Measurements from ENCODE around the gene CSKMT.
"Not testable (repeated sequence)": the region's sequence is repeated elsewhere in the genome, so short reads cannot be mapped to it uniquely, and the experiment has no call there.

Gene CSKMT

DNA sequence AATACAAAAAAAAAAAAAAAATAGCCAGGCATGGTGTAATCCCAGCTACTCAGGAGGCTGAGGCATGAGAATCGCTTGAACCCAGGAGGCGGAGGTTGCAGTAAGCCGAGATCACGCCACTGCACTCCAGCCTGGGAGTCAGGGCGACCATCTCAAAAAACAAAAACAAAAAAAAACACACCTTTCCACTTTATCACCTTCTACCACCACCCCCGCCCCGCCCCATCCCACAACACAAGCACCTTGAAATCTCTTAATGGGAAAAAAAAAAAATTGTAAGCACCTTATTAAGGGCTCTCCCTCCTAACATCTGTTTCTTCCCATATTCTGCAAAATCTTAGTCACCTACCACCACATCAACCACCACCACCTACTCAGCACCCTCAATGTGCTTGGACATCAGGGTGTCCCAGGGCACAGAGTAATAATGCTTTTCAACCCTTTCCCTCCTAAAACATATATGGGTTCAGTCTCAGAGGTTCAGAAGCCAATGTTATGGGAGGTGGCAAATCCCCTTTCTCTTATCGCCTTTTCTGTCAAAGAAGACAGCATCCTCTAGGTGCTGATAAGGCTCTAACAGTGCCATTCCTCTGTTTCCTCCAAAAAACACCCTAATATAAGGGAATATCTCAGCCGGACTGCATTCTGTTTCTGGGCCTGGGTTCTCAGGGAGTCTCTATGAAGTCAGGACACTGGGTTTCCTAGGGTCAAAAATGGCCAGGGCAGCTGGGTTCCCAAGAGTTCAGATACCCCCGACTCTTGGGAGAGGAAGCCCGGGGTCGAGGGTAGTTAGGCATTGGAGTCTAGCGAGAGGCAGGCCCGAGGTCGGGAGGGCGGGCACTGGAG lies 12.7 kb upstream of the CSKMT start:
- no peak for DNase-seq
- in situ Hi-C loops (cut with HindIII; ENCODE audit: low pct_ligation_motif_present, low pct_unique_long_range_greater_than_20kb, low sequenced_read_pairs): no loop called here

DNA sequence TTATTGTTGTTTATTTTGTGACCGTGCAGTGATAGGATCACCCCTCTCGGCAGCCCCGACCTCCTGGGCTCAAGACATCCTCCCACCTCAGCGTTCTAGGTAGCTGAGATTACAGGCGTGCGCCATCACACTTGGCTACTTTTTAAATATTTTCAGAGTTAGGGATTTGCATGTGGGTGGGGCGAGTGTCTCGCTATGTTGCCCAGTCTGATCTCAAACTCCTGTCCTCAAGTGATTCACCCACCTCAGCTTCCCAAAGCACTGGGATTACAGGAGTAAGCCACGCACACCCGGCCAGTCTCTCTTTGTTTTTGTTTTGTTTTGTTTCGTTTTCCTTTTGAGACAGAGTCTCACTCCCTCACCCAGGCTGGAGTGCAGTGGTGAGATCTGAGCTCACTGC lies 10.8 kb upstream of the CSKMT start:
- DNase-seq: no peak
- in situ Hi-C loops (cut with HindIII; ENCODE audit: low pct_ligation_motif_present, low pct_unique_long_range_greater_than_20kb, low sequenced_read_pairs): no loop called here

GRCh38 chr11:62656796-62657429 lies 8.2 kb upstream of the CSKMT start:
- in situ Hi-C loops (cut with HindIII; ENCODE audit: low pct_ligation_motif_present, low pct_unique_long_range_greater_than_20kb, low sequenced_read_pairs): no loop called here
- no peak for DNase-seq

DNA sequence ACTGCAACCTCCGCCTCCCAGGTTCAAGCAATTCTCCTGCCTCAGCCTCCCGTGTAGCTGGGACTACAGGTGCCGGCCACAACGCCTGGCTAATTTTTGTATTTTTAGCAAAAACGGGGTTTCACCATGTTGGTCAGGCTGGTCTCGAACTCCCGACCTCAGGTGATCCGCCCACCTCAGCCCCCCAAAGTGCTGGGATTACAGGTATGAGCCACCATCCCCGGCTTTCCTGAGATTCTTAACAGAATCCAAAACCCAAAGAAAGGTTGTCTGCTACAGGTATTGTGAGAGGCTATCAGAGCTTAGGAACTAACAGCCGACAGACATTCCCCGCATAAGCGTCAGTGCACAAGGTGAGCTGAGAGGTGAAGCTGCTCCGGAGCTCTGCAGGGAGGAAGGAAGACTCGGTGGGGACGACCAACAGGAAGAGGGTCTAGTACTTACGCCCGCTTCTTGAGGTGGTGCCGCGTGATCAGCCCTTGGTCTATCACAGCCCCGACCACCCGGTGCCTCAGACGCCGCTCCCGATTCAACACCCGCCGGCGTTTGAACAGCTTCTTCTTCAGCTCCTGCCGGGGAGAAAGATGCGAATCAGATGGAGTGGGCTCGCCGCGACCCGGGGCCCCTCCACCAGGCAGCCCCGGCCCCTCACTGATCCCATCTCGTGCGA lies 572 bp upstream of the CSKMT start:
- peak; percentile 49 for DNase-seq
- in situ Hi-C loops (cut with HindIII; ENCODE audit: low pct_ligation_motif_present, low pct_unique_long_range_greater_than_20kb, low sequenced_read_pairs): no loop called here

GRCh38 chr11:62665599-62666258 lies 617 bp downstream of the CSKMT start:
- peak; percentile 47 for DNase-seq

DNA sequence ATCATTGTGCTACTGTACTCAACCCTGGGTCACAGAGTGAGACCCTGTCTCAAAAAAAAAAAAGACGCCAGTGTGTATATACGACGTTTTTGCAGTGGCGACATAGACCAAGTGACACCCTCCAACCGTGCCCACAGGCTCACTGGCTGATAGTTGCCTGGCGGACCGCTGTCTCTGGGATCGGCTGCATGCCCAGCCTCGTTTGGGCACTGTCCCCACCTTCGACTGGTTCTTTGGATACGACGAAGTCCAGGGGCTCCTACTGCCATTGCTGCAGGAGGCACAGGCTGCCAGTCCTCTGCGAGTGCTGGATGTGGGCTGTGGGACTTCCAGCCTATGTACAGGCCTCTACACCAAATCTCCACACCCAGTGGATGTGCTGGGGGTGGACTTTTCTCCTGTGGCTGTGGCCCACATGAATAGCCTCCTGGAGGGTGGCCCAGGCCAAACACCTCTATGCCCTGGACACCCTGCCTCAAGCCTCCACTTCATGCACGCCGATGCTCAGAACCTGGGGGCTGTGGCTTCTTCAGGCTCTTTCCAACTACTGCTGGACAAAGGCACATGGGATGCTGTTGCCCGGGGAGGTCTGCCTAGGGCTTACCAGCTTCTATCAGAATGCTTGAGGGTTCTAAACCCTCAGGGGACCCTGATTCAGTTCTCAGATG lies 1.3 kb downstream of the CSKMT start:
- in situ Hi-C loops (cut with HindIII; ENCODE audit: low pct_ligation_motif_present, low pct_unique_long_range_greater_than_20kb, low sequenced_read_pairs): no loop called here

More at GRCh38 chr11:62665599-62666258, 617 bp downstream of the CSKMT start:
- in situ Hi-C loops (cut with HindIII; ENCODE audit: low pct_ligation_motif_present, low pct_unique_long_range_greater_than_20kb, low sequenced_read_pairs): no loop called here

GRCh38 chr11:62667460-62667859 lies 2.3 kb downstream of the CSKMT start:
- DNase-seq: no peak
- in situ Hi-C loops (cut with HindIII; ENCODE audit: low pct_ligation_motif_present, low pct_unique_long_range_greater_than_20kb, low sequenced_read_pairs): no loop called here

More for the DNA sequence above, 1.3 kb downstream of the CSKMT start:
- DNase-seq: no peak

DNA sequence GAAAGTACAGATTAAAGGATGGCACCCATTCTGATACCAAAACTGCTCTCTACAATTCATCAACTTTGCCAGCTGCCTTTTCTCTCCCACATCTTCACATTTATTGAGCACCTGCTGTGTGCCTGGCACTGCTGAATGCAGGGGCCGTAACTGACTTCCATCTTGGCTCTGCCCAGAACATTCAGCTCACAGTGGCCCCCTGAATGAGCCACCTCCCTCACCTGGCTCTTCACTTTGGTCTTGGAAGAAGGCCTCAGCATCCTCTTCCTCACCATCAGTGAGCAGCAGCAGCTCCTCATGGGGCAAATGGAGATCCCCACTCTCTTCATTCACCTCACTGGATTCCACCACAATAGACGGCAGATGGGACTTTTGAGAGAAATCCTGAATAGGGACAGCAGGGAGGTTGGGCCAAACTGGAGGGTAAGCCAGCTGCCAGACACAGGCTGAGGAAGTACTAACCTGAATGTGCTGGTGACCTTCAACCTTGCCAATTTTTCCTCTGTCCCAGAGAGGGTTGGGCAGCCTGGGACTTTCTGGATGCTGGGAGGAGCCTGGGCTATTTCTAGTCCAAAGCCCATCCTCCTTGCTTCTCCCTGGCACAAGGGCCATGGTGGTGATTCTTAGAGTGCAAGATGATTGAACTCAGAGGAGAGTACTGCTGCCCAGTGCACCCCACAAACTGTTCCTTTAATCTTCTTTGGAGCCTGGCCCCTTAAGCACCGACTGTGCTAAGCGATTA lies 4.5 kb downstream of the CSKMT start:
- in situ Hi-C loops (cut with HindIII; ENCODE audit: low pct_ligation_motif_present, low pct_unique_long_range_greater_than_20kb, low sequenced_read_pairs): loop anchor here (5.0 kb wide), 1 partner anchor 43 kb away; no protein-coding TSS in a partner anchor
- DNase-seq: no peak

GRCh38 chr11:62671236-62671607 lies 6.1 kb downstream of the CSKMT start:
- DNase-seq: peak; percentile 24
- in situ Hi-C loops (cut with HindIII; ENCODE audit: low pct_ligation_motif_present, low pct_unique_long_range_greater_than_20kb, low sequenced_read_pairs): loop anchor here (5.0 kb wide), 1 partner anchor 41 kb away; no protein-coding TSS in a partner anchor

DNA sequence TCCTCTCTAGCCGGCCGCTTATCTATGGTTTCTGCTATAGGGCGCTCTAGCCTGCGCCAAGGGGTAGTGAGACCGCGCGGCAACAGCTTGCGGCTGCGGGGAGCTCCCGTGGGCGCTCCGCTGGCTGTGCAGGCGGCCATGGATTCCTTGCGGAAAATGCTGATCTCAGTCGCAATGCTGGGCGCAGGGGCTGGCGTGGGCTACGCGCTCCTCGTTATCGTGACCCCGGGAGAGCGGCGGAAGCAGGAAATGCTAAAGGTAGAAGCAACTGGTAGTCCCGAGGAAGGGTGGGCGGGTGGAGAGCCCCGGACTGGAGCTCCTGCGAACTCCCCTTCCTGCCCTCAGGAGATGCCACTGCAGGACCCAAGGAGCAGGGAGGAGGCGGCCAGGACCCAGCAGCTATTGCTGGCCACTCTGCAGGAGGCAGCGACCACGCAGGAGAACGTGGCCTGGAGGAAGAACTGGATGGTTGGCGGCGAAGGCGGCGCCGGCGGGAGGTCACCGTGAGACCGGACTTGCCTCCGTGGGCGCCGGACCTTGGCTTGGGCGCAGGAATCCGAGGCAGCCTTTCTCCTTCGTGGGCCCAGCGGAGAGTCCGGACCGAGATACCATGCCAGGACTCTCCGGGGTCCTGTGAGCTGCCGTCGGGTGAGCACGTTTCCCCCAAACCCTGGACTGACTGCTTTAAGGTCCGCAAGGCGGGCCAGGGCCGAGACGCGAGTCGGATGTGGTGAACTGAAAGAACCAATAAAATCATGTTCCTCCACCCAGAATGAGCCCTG lies 6.7 kb downstream of the CSKMT start, which contains the start of the genes LBHD1 and UQCC3:
LBHD1 (minus strand) TSS at position 660 of the 782 bp plus-strand sequence. CDS start 2,236 bp downstream, outside the sequence.
UQCC3 (plus strand) TSS at position 66 of the 782 bp plus-strand sequence; CDS start at position 139, 73 bp downstream.
- in situ Hi-C loops (cut with HindIII; ENCODE audit: low pct_ligation_motif_present, low pct_unique_long_range_greater_than_20kb, low sequenced_read_pairs): loop anchor here (5.0 kb wide), 1 partner anchor 41 kb away; no protein-coding TSS in a partner anchor
- DNase-seq: peak; percentile 78

- DNase-seq: no peak
- in situ Hi-C loops (cut with HindIII; ENCODE audit: low pct_ligation_motif_present, low pct_unique_long_range_greater_than_20kb, low sequenced_read_pairs): loop anchor here (5.0 kb wide), 1 partner anchor 39 kb away; no protein-coding TSS in a partner anchor
These were observed 8.0 kb downstream of the CSKMT start for GRCh38 chr11:62673196-62673525.

DNA sequence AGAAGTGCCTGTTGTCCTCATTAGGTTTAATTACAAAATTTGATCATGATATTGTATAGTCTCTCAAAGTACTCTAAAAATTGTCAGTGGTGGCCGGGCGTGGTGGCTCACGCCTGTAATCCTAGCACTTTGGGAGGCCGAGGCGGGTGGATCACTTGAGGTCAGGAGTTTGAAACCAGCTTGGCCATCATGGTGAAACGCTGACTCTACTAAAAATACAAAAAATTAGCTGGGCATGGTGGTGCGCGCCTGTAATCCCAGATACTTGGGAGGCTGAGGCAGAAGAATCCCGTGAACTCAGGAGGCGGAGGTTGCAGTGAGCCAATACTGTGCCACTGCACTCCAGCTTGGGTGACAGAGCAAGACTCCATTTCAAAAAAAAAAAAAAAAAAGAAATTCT lies 10.3 kb downstream of the CSKMT start:
- not testable (repeated sequence) for DNase-seq

GRCh38 chr11:62676698-62677097 lies 11.6 kb downstream of the CSKMT start:
- DNase-seq: no peak
- in situ Hi-C loops (cut with HindIII; ENCODE audit: low pct_ligation_motif_present, low pct_unique_long_range_greater_than_20kb, low sequenced_read_pairs): no loop called here

More for the DNA sequence above, 10.3 kb downstream of the CSKMT start:
- in situ Hi-C loops (cut with HindIII; ENCODE audit: low pct_ligation_motif_present, low pct_unique_long_range_greater_than_20kb, low sequenced_read_pairs): not testable (repeated sequence)

GRCh38 chr11:62677156-62677555 lies 12.0 kb downstream of the CSKMT start:
- in situ Hi-C loops (cut with HindIII; ENCODE audit: low pct_ligation_motif_present, low pct_unique_long_range_greater_than_20kb, low sequenced_read_pairs): no loop called here
- DNase-seq: no peak

DNA sequence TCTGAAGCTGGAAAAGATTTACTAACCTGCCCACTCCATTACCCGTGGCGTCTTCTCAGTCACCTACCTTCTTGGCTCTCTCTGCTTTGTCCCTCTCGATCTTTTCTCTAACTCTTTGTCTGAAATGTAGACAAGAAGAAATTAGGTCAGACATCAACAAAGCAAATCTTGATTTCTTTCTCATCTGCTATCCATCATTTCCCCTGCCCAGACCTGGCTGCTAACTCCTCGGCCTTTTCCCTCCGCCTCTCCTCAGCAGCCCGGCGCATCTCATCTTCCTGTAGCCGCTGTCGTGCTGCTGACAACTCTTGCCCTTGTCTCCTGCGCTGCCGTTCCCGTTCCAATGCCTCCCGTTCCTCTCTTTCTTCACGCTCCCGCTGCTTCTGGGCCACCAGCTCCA lies 12.6 kb downstream of the CSKMT start:
- in situ Hi-C loops (cut with HindIII; ENCODE audit: low pct_ligation_motif_present, low pct_unique_long_range_greater_than_20kb, low sequenced_read_pairs): no loop called here
- no peak for DNase-seq

DNA sequence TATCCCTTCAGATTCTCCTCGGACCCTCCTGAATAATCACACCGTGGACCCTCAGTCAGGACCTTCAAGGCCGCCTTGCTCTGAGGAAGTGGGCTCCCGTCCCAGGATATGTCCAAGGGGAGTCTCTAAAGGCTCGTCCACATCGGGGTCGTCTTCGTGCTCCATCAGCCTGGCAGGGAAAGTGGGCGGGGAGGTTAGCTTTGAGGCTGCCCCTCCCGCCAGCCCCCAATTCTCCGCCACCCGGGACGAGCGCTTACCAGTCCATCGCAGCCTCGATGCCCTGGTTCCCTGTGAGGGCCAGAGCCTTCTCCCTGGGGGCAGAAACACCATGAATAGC lies 13.3 kb downstream of the CSKMT start:
- no peak for DNase-seq
- in situ Hi-C loops (cut with HindIII; ENCODE audit: low pct_ligation_motif_present, low pct_unique_long_range_greater_than_20kb, low sequenced_read_pairs): no loop called here

Measured in ACHN (cell line).